ENCODE results near the gene TXNDC2.

GRCh38 chr18:9884532-9885140 lies 1.1 kb upstream of the TXNDC2 start:
- TF ChIP-seq TRIM28 (IDR thresholded peaks at IDR 0.05) (no peak), ZKSCAN1 (IDR thresholded peaks at IDR 0.05; ENCODE audit: low read depth, low read length) (no peak), POLR2A (conservative IDR thresholded peaks at IDR 0.05) (no peak), PRMT5 (CRISPR knock-in tag; IDR thresholded peaks at IDR 0.05) (no peak), CHD2 (IDR thresholded peaks at IDR 0.05; ENCODE audit: low read depth, low read length) (no peak)
- TF ChIP-seq, protein P1, sequence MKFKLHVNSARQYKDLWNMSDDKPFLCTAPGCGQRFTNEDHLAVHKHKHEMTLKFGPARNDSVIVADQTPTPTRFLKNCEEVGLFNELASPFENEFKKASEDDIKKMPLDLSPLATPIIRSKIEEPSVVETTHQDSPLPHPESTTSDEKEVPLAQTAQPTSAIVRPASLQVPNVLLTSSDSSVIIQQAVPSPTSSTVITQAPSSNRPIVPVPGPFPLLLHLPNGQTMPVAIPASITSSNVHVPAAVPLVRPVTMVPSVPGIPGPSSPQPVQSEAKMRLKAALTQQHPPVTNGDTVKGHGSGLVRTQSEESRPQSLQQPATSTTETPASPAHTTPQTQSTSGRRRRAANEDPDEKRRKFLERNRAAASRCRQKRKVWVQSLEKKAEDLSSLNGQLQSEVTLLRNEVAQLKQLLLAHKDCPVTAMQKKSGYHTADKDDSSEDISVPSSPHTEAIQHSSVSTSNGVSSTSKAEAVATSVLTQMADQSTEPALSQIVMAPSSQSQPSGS (CRISPR knock-in tag; IDR thresholded peaks at IDR 0.05), result no peak
- TF ChIP-seq, protein P2, sequence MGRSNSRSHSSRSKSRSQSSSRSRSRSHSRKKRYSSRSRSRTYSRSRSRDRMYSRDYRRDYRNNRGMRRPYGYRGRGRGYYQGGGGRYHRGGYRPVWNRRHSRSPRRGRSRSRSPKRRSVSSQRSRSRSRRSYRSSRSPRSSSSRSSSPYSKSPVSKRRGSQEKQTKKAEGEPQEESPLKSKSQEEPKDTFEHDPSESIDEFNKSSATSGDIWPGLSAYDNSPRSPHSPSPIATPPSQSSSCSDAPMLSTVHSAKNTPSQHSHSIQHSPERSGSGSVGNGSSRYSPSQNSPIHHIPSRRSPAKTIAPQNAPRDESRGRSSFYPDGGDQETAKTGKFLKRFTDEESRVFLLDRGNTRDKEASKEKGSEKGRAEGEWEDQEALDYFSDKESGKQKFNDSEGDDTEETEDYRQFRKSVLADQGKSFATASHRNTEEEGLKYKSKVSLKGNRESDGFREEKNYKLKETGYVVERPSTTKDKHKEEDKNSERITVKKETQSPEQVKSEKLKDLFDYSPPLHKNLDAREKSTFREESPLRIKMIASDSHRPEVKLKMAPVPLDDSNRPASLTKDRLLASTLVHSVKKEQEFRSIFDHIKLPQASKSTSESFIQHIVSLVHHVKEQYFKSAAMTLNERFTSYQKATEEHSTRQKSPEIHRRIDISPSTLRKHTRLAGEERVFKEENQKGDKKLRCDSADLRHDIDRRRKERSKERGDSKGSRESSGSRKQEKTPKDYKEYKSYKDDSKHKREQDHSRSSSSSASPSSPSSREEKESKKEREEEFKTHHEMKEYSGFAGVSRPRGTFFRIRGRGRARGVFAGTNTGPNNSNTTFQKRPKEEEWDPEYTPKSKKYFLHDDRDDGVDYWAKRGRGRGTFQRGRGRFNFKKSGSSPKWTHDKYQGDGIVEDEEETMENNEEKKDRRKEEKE (IDR thresholded peaks at IDR 0.05; ENCODE audit: borderline replicate concordance in 1 of 2, control insufficient read depth in 1 of 2, low read depth in 2 of 2, low read length in 1 of 2), result no peak

Measured in K562 (cell line).